OCI-M2 (cell line): ENCODE results near the gene CD226.
"Not testable (repeated sequence)": the region's sequence is repeated elsewhere in the genome, so short reads cannot be mapped to it uniquely, and the experiment has no call there.

Source experiments
- DNase-seq: peaks from one replicate; lab custom pipeline; 2025; ENCODE audit not compliant: unreplicated experiment; lab: John Stamatoyannopoulos, UW

CD226 gene

DNA sequence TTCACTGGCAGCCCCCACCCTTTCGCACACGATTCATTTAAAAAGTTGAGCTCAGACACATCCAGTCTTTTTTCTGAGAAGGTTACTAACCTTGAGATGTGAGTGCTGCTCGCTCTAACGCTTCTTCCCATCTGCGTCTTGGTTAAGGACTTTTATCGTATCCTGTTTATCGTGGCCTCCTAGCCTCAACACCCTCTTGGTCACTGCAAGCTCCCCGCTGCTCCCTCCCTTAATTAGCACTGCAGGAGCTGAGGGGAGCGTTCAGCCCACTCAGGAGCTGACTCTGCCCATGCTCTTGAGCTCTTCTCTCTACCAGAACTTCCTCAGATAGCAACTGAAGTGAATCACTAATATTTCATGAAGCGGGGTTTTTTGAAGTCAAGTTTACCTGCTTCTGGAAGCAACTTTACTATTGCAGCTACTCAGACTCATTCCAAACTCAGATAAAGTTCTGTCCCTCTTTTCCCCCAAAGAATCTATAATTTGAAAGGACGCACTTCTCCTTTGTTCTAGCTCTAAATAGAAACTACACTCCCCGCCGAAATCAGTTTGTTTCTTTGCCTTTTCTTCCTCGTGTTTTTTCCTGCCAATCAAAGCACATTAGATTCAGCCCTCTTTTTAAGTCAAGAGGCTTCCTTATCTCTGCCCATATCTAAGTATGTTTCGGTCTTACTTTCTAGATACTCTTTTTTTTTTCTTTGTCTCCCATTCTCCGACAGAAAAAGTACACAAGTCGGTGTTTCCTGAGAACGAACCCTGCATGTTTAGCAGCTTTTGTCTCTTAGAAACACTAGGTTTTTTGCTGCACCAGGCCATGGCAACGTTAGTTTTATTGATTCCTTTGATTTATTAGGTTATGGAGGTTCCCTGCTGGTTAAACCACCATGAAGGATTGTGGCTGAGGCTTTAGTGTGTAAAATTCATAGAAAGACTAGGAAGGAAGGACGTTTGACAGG, 9.3 kb upstream of the CD226 start:
- DNase-seq: no peak

GRCh38 chr18:69956057-69956456, 8.4 kb upstream of the CD226 start:
- no peak for DNase-seq

DNA sequence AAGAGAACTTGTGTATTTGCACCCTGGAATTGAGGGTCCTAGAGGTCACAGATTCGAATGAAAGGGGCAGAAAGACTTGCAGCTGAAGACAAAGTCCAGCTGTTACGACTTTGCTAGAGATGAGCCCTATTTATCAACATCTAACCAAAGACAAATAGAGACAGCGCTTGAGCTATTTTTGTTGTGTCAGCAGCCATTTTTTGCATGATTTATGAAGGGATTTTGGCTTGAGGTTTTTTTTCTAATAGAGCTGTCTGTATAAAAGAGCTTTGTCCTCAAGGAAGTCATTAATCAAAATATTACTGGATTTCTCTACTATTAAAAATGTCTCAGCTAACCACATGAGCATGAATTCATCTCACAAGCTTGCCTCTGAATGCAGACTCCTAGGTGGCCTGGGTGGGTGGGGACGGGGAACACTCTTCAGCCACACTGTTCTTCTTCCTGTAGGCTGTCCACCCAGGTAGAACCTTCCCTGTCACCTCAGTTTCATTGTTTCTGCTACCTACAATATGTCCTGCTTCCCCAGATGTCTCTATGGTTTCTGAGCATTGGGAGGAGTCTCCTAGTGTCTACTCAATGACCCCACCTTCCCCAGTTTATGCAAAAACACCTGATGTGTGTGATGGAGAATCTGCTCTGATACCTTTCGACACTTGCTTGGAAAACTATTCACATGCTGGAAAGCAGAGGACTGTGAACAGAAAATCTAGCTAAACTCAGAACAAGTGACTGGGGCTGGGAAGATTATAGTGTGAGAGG, 7.2 kb upstream of the CD226 start:
- DNase-seq: no peak

DNA sequence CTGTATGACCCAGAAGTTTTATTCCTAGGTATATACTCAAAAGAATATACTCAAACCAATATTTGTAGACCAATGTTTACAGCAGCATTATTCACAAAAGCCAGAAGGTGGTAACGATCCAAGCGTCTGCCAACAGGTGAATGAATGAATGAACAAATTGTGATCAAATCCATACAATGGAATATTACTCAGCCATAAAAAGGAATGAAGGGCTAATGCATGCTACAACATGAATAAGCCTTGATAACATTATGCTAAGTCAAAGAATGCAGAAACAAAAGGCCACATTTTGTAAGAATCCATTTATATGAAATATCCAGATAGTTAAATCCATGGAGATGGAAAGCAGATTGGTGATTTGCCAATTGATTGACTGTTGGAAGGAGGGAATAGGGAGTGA, 5.5 kb upstream of the CD226 start:
- DNase-seq: no peak

DNA sequence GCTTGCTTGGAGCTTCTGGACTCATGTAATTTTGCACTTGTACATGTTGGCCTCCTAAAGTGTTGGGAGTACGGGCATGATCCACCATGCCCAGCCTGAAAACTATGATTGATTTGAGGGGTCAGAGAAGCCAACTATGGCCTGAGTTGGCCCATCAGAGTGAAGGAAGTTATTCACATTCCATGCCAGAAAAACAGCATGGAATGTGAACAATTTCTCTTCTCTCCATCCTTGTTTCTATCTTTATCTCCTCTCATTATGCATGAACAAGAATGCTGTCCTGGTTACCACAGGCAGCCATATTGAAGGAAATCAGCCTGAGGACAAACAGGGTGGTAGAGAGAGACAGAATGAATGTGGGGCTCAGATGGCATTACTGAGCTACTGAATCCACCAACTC, 3.5 kb upstream of the CD226 start:
- no peak for DNase-seq

DNA sequence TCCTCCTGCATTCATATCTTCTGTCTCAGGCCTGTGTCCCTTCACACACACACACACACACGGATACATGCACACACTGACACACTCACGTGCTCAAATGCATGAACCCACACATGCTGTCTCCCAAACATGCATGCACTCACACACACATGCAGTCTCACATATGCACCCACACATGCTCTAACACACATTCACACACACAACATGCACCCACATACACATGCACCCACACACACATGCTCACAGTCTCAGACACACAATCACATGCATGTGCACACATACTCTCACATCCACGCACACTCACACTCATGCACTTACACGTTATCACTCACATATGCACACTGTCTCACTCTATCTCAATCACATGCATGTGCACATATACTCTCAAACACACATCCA, 1.9 kb upstream of the CD226 start:
- no peak for DNase-seq

DNA sequence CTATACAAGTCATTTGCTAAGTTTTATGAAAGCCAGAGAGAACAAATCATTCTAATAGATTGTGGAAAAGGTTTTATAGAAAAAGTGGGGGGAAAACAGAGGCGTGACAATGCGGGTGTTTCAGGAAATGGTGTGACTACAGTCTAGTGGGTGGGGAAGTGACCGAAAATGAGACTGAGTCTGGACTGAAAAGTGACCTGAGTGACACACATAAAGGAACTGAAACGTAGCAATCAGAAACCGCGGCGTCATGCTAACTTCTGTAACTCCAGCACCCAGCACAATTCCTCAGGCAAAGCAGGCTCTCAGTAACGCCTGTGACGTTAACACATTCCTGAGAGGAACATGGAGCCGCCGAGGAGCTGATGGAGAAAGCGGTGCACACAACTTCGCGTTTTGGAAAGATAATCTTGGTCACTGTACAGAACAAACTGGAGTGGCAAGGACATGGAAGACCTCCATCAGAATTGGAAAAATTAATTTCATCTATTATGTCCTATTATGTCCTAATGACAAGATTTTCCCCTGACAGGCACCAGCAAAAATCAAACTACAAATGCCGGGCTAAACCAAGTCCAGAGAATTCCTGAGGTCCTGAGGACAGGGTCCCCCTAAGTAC, 1.4 kb upstream of the CD226 start:
- no peak for DNase-seq

- DNase-seq: no peak
These were observed 583 bp upstream of the CD226 start for GRCh38 chr18:69948256-69948655.

GRCh38 chr18:69946608-69947155, 991 bp downstream of the CD226 start:
- DNase-seq: no peak

DNA sequence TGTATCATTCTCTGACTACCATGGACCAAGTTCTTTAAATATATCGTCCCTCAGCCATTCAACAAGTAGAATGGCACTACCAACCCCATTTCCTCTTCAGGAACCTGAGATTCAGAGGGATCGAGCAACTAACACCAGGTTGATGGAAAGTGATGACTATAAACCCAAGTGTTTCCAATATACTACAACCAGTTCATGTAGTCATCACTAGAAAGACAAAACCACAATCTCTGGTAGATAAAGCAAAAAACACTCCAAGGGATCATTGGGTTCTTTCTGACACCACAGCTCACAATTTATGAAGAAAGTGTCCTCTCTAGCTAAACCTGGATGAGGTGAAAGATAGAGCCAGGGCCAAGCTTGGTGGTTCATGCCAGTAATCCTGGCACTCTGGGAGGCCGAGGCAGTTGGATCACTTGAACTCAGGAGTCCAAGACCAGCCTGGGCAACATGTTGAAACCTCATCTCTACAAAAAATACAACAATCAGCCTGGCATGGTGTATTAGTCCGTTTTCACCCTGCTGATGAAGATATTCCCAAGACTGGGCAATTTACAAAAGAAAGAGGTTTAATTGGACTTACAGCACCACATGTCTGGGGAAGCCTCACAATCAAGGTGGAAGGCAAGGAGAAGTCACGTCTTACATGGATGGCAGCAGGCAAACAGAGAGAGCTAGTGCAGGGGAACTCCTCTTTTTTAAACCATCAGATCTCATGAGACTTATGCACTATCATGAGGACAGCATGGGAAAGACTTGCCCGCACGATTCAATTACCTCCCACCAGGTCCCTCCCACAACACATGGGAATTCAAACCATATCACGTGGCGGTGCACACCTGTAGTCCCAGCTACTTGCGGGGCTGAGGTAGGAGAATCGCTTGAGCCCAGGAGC, 2.2 kb downstream of the CD226 start:
- no peak for DNase-seq

DNA sequence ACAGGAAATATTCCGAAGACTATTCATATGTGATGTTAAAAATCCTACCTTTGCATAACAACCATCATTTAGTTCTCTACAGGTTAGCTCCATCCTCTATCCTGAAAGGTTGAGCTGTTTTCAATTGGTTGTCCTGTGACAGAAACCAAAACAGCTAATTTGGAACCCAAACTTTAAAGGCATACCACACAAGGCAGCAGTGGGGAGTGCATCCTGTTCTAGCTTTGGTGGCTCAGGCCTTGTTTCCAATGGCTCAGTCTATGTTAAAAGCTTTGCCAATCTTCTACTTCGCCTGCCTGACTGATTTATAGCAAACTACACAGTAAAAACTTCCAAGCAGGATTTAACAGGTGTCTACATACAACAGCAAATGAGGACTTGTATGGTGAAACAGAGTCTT, 3.2 kb downstream of the CD226 start:
- DNase-seq: no peak

GRCh38 chr18:69943021-69943420, 4.7 kb downstream of the CD226 start:
- DNase-seq: no peak

GRCh38 chr18:69941183-69941582, 6.5 kb downstream of the CD226 start:
- no peak for DNase-seq

DNA sequence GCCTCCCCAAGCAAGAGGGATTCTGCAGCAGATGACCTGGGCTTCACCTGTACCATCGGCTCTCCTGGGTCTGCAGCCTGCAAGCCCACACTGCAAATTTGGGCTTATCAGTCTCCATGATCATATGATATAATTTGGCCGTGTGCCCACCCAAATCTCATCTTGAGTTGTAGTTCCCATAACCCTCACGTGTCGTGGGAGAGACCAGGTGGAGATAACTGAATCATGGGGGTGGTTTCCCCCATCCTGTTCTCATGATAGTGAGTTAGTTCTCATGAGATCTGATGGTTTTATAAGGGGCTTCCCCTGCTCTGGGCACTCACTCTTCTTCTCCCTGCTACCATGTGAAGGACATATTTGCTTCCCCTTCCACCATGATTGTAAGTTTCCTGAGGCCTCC, 7.9 kb downstream of the CD226 start:
- DNase-seq: not testable (repeated sequence)

GRCh38 chr18:69936191-69936558, 11.5 kb downstream of the CD226 start:
- no peak for DNase-seq

DNA sequence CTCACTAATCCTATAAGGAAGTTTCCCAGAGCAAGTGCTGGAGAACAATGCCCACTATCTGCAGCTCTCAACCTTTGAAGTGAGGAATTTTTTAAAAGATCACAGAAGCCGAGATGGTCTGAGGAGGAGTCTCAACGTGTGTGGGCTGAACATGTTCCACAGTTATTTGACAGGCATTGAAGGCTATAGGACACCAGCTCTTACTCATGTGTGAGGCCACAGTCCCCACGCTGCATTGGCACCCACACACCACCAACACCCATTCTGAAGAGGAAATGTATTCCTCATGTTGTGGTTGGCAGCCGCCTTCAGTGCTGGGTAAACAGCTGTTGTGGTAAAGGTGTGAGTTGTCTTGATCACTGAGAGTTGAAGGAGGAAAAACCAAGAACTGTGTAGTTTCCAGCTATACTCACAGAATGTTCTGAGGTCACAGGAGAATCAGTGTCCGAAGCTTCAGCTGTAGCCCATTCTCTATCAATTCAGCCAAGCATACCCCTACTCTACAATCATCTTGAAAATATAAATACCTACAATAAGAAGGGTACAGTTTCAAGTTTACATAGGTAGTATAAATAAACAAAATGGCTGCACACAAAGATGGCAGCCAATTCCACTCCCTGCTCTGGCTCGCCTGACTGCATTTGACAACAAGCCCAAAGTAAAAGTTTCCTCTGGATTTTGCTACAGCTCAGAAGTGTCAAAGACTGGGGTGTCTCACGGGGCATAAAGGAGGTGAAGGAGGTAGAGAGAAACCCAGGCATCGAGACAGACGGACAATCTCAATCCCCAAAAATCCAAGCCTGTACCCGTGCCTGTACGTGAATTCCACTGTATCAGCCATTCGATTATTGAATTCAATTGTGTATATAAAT, 12.1 kb downstream of the CD226 start:
- DNase-seq: no peak

GRCh38 chr18:69934601-69935265, 12.9 kb downstream of the CD226 start:
- DNase-seq: no peak

- DNase-seq: no peak
These were observed 18.5 kb downstream of the CD226 start for GRCh38 chr18:69929041-69929774.
